Erythroblast (primary cell): ENCODE results near the gene CEACAM8.

Experiments used
- GATA1 ChIP-seq: IDR thresholded peaks from 2 replicates; pipeline ENCODE4 v1.6.1; 2011; ENCODE audit warnings: low read depth, mild to moderate bottlenecking, control low read depth, low read length, moderate library complexity
- POLR2A ChIP-seq: IDR thresholded peaks from 2 replicates; pipeline ENCODE4 v1.6.1; 2011; ENCODE audit warnings: mild to moderate bottlenecking, low read length

GRCh38 chr19:42634409-42635232 is 39.9 kb upstream of the CEACAM8 start:
- TF ChIP-seq POLR2A (no peak), GATA1 (no peak)
